NT2/D1 (cell line): ENCODE results near the gene RHEX.
"Not testable (repeated sequence)": the region's sequence is repeated elsewhere in the genome, so short reads cannot be mapped to it uniquely, and the experiment has no call there.

Source experiments
- DNase-seq: peaks from one replicate; pipeline ENCODE4 v3.0.0-alpha.2; 2011; ENCODE audit warnings: low read depth, low spot score
- H3K27me3 ChIP-seq: 2 replicates; pipeline ENCODE4 v1.6.0; 2011; ENCODE audit warnings: mild to moderate bottlenecking; ENCODE audit not compliant: insufficient read length, insufficient read depth
- H3K36me3 ChIP-seq: 2 replicates; pipeline ENCODE4 v1.6.1; 2011; ENCODE audit warnings: mild to moderate bottlenecking, low read length, mixed read lengths; ENCODE audit not compliant: insufficient read depth, insufficient read length
- H3K4me1 ChIP-seq: 2 replicates; pipeline ENCODE4 v1.5.1; 2011; ENCODE audit not compliant: insufficient read depth, insufficient read length
- H3K4me3 ChIP-seq: 2 replicates; pipeline ENCODE4 v1.5.1; 2011; ENCODE audit warnings: low read depth; ENCODE audit not compliant: insufficient read length
- H3K9ac ChIP-seq: 2 replicates; pipeline ENCODE4 v1.6.0; 2011; ENCODE audit warnings: low read depth; ENCODE audit not compliant: insufficient read length
- H3K9me3 ChIP-seq: 2 replicates; pipeline ENCODE4 v1.5.1; 2011; ENCODE audit warnings: mild to moderate bottlenecking, low read length; ENCODE audit not compliant: insufficient read depth
- SUZ12 ChIP-seq: IDR thresholded peaks from 2 replicates; pipeline ENCODE4 v1.6.1; 2011; ENCODE audit not compliant: insufficient read length, insufficient read depth; ENCODE audit errors: extremely low read depth
- YY1 ChIP-seq: IDR thresholded peaks from 2 replicates; pipeline ENCODE4 v1.6.1; 2011; ENCODE audit not compliant: insufficient read length, insufficient read depth
- ZNF274 ChIP-seq: IDR thresholded peaks from 2 replicates; pipeline ENCODE4 v1.6.1; 2011; ENCODE audit warnings: mild to moderate bottlenecking, low read depth, low read length

RHEX gene

DNA sequence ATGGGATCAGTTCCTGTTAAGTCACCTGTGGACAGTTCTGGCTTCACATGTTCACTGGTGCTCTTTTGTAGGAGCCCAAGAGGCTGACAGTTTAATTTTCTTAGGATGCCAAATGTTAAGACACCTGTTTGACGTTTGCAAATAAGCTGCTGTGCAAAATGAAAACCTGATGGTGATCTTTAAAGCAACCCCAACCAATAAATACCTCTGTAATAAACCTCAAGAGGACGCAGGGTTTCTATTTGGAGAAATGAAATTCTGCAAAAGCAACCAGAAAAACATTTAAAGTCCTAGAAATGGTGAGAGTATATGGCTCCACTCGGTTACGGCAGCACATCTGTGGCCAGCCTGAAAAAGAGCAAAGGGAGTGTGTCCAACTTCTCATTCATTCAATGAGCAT is 5.7 kb upstream of the RHEX start:
- H3K4me3 ChIP-seq: no peak overlapping the region
- peaks cover 9% of the 10 kb centered on the region; the same call in 1 of the 2 replicates for H3K9me3 ChIP-seq
- no peak for DNase-seq
- H3K4me1 ChIP-seq: no peaks in the 10 kb centered on the region
- no peaks in the 10 kb centered on the region for H3K27me3 ChIP-seq
- no peak overlapping the region for H3K9ac ChIP-seq
- H3K36me3 ChIP-seq: no peaks in the 10 kb centered on the region
- TF ChIP-seq ZNF274: no peak
- no peak for TF ChIP-seq YY1
- TF ChIP-seq SUZ12: no peak

DNA sequence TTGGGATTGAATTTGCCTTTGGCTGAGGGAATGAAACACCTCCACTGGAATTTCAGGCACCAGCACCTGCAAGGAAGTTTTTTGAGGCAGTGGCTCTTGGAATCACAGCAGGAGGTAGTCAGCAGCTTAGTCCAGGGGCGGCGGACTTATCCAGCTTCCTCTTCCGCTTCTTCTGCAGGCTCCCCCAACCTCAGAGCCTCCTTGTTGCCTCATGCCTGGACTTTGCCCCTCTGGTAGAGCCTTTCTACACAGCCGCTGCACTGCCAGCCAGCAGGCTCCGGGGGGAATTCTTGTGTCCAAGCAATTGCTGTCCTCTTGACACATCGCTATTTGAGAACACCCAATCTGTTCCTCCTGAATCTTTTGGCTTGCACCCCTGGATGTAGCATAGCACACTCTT is 4.4 kb upstream of the RHEX start:
- no peak for TF ChIP-seq SUZ12
- no peak for TF ChIP-seq ZNF274
- TF ChIP-seq YY1: no peak
- Histone ChIP-seq H3K4me1 (no peaks in the 10 kb centered on the region), H3K4me3 (no peak overlapping the region), H3K27me3 (no peaks in the 10 kb centered on the region), H3K9ac (no peak overlapping the region), H3K36me3 (no peaks in the 10 kb centered on the region), H3K9me3 (peaks cover 12% of the 10 kb centered on the region; the same call in 1 of the 2 replicates)
- DNase-seq: no peak

DNA sequence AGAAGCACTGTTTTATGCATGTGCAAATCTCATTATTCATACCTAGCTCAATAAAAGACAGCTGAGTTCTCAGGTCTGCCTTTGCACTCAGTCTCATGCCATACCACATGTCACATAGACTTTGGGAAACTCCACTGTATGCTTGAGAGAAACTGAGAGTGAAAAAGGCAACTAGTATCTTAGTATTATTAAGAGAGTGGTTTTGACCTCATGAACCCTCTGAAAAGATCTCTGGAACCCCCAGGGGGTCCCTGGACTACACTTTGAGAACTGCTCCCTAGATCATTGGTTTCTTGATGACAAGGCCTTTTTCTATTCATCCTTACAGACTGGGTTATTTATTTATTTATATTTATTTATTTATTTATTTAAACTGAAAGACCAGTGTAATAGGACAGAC is 3.7 kb upstream of the RHEX start:
- DNase-seq: no peak
- no peak overlapping the region for H3K4me3 ChIP-seq
- no peaks in the 10 kb centered on the region for H3K27me3 ChIP-seq
- no peaks in the 10 kb centered on the region for H3K36me3 ChIP-seq
- TF ChIP-seq YY1 (no peak), ZNF274 (no peak), SUZ12 (no peak)
- no peaks in the 10 kb centered on the region for H3K4me1 ChIP-seq
- no peak overlapping the region for H3K9ac ChIP-seq
- H3K9me3 ChIP-seq: peaks cover 12% of the 10 kb centered on the region; the same call in 1 of the 2 replicates

DNA sequence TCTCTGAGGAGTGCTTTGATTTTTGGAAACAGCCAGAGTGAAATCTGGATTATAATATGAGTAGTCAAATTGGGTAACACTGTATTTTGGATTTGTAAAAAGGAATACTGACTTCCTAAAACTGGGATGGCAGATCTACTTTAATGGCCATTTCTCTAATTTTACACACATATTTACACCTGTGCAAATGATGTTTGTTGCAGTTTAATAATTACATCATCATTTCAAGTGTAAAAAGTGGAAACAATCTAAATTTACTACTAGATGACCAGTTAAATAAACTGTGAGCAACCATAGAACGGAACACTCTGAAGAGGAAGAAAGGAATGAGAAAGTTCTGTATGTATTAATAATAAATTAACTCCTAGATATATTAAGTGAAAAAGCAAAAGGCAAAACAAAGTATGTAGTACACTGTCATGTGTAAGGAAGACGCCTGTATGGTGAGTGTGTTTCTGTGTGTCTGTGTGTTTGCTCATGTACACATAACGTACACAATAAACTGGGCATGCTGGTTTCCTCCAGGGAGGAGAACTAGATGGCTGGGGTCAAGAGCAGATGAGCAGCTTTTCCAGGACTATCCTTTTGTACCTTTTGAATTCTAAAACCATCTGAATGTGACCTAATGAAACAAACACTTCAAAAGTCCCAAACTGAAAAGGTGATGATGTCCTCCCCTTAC is 2.9 kb upstream of the RHEX start:
- no peak overlapping the region for H3K9ac ChIP-seq
- H3K36me3 ChIP-seq: no peaks in the 10 kb centered on the region
- H3K4me1 ChIP-seq: no peaks in the 10 kb centered on the region
- no peak for DNase-seq
- H3K9me3 ChIP-seq: peaks cover 12% of the 10 kb centered on the region; the same call in 1 of the 2 replicates
- no peak overlapping the region for H3K4me3 ChIP-seq
- TF ChIP-seq ZNF274 (no peak), YY1 (no peak), SUZ12 (no peak)
- no peaks in the 10 kb centered on the region for H3K27me3 ChIP-seq

DNA sequence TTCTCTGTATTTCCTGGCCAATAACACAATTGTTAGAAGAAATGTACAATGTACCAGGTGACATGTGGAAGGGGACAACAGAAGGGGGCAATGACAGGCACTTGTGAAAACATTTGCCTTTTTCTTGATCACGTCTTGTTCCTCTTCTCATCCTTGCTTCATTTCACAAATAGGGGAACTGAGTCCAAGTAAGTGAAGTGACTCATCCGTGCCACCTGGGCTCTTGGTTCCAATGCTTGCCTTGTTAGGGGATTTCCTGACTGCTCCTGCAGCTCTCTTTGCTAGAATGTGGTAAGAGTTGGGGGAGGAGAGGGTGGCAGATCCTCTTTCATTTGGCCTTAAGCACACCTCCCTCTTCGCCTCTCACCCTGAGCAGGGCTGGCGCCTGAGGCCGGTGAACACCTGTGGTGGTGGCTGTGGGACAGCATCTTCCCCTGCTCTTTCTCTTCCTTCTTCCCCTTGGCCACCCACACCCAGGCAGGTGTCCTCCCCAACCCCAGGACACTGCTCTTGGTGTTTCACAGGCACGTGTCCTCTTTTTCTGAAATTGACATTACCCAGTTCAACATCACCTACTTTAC is 2.2 kb upstream of the RHEX start:
- no peak for DNase-seq
- TF ChIP-seq SUZ12 (no peak), ZNF274 (no peak), YY1 (no peak)
- Histone ChIP-seq H3K9me3 (peaks cover 12% of the 10 kb centered on the region; the same call in 1 of the 2 replicates), H3K27me3 (no peaks in the 10 kb centered on the region), H3K4me3 (no peak overlapping the region), H3K9ac (no peak overlapping the region), H3K4me1 (no peaks in the 10 kb centered on the region), H3K36me3 (no peaks in the 10 kb centered on the region)

DNA sequence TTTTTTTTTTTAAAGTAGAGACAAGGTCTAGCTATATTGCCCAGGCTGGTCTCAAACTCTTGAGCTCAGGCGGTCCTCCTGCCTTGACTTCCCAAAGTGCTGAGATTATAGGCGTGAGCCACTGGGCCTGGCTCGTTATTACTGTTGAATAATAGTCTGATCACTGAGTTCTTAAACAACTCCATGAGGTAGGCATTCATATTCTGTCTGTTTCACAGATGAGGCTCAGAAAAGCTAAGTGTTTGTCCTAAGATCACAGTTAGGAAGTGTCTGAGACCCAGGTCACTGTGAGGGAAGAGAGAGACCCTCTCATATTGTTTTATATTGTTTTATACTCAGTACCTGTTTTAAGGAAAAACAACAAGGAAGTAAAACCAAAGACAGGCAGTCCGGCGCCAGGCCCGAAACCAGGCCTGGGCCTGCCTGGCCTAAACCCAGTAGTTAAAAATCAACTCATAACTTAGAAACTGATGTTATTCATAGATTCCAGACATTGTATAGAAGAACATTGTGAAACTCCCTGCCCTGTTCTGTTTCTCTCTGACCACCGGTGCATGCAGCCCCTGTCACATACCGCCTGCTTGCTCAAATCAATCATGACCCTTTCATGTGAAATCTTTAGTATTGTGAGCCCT is 625 bp upstream of the RHEX start:
- H3K9me3 ChIP-seq: peaks cover 12% of the 10 kb centered on the region; the same call in 1 of the 2 replicates
- H3K4me3 ChIP-seq, H3K36me3 ChIP-seq, H3K4me1 ChIP-seq, H3K9ac ChIP-seq, H3K27me3 ChIP-seq, DNase-seq: not testable (repeated sequence)

DNA sequence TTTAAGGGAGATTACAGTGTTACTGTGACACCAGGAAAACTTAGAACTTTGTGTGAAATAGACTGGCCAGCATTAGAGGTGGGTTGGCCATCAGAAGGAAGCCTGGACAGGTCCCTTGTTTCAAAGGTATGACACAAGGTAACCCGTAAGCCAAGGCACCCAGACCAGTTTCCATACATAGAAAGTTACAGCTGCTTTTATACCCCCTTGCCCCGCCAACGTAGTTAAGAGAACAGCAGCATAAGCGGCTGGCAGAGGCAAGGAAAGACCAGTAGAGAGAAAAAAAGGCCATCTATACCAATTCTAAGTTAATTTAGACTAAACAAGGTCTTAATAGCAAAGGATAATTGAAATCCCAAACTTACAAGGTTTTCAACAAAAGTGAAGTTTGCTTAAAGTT is 643 bp downstream of the RHEX start:
- DNase-seq, H3K27me3 ChIP-seq, H3K36me3 ChIP-seq, H3K4me3 ChIP-seq, H3K9ac ChIP-seq, H3K4me1 ChIP-seq: not testable (repeated sequence)
- peaks cover 12% of the 10 kb centered on the region; the same call in 1 of the 2 replicates for H3K9me3 ChIP-seq

DNA sequence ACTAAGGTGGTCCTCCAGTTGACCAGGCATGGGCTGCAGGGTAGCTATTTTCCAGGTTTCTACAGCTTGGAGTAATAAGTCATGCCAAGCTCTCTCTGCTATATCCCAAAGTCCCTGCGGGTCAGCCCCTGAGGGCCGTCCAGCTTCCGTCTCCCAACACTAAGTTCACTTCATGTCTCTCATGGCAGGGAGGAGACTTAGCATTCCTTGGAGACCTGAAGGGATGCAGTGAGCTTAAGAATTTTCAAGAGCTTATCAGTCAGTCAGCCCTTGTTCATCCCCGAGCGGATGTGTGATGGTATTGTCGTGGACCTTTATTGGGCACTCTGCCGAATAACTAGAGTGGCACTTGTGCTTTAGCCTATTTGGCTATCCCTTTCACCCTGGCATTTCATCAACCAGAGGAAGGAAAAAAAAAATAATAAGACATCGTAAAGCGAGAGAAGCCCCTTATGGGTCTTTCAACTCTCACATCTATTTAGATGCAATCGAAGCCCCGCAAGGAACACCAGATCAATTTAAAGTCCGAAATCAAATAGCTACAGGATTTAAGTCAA is 2.2 kb downstream of the RHEX start:
- not testable (repeated sequence) for DNase-seq, H3K9ac ChIP-seq, H3K27me3 ChIP-seq, H3K36me3 ChIP-seq, H3K4me1 ChIP-seq, H3K4me3 ChIP-seq
- peaks cover 12% of the 10 kb centered on the region; the same call in 1 of the 2 replicates for H3K9me3 ChIP-seq

DNA sequence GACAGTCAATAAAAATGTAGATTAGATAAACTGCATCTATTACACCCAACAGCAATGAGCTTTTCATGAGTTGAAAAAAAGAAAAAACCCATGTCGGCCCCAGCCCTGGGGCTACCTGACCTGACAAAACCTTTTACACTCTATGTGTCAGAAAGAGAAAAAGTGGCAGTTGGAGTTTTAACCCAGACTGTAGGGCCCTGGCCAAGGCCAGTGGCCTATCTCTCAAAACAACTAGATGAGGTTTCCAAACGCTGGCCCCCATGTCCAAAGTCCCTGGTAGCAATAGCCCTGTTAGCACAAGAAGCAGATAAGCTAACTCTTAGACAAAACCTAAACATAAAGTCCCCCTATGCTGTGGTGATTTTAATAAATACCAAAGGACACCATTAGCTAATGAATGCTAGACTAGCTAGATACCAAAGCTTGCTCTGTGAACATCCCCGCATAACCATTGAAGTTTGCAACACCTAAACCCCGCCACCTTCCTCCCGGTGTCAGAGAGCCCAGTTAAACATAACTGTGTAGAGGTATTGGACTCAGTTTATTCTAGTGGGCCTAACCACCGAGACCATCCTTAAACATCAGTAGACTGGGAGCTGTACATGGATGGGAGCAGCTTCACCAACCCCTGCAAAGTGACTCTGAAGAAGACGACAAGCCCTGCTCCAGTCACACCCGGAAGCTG is 2.8 kb downstream of the RHEX start:
- H3K36me3 ChIP-seq: not testable (repeated sequence)

More for the DNA sequence above, 2.8 kb downstream of the RHEX start:
- not testable (repeated sequence) for H3K9me3 ChIP-seq, H3K9ac ChIP-seq, H3K27me3 ChIP-seq, H3K4me3 ChIP-seq, H3K4me1 ChIP-seq, DNase-seq
